HG02973 (cell line): ENCODE measurements around the gene CCDC9B.

Experiments
- ATAC-seq: cut with Tn5 transposase; IDR thresholded peaks from one replicate; pipeline ENCODE4 v1.9.1; 2021; ENCODE audit warnings: moderate library complexity; ENCODE audit not compliant: unreplicated experiment

CCDC9B gene

GRCh38 chr15:40293006-40293405 is 47.7 kb downstream of the CCDC9B start:
- ATAC-seq = no peak

GRCh38 chr15:40292246-40292645 is 48.5 kb downstream of the CCDC9B start:
- ATAC-seq = no peak

- ATAC-seq = no peak
These were observed 49.7 kb downstream of the CCDC9B start for GRCh38 chr15:40290918-40291574.

- ATAC-seq = no peak
These were observed 50.2 kb downstream of the CCDC9B start for GRCh38 chr15:40290545-40290917.

- ATAC-seq = no peak
These were observed 51.5 kb downstream of the CCDC9B start for GRCh38 chr15:40289140-40289775.

- ATAC-seq = no peak
These were observed 52.8 kb downstream of the CCDC9B start for GRCh38 chr15:40287968-40288367.

GRCh38 chr15:40287505-40287904 is 53.2 kb downstream of the CCDC9B start:
- ATAC-seq = no peak

- no peak for ATAC-seq
These were observed 53.9 kb downstream of the CCDC9B start for GRCh38 chr15:40286794-40287193.

- no peak for ATAC-seq
These were observed 54.6 kb downstream of the CCDC9B start for GRCh38 chr15:40286061-40286532.

DNA sequence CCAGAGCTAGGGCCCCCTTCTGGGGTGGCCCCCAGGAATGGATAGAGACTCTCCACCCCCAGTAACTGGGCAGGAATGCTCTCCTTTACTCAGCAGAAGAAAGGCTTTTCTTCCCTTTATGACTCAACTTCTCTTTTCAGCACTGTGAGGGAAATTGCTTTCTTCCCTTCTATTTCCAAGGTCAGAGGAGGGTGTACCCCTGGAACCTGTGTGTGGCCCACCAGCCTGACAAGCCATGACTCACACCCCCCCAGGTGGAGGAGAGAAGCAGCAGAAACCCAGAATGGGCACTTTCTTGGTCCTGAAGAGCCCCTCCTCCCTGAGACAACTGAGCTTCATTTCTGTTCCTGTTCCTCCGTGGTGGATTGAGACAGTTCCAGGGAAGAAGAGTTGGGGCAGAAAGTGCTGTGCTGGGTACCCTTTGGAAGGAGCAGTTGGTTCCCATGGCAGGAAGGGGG is 55.2 kb downstream of the CCDC9B start:
- ATAC-seq = no peak

DNA sequence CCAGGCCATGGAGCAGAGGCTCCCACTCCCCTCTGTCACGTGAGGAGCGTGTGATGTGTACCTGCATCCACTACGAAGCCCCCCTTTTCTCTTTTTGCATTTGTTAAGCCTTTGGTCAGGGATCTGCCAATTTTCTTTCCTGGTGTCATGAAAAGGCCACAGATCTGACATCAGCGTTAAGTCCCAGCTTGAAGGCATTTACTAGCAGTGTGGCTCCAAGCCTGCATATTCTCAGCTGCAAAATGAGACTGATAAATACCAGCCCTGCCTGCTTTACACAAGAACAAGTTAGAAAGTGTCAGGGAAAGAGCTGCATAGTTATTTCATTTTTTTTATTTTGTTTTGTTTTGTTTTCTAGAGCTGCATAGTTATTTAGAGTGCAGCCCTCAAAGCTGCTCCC is 55.6 kb downstream of the CCDC9B start:
- ATAC-seq = no peak

GRCh38 chr15:40283615-40284300 is 57.0 kb downstream of the CCDC9B start:
- no peak for ATAC-seq

- no peak for ATAC-seq
These were observed 57.7 kb downstream of the CCDC9B start, which contains the start of gene ANKRD63 for GRCh38 chr15:40282869-40283614. TSS of gene ANKRD63 (minus strand) at chr15:40283064. CDS start at chr15:40282586, 478 bp downstream.

GRCh38 chr15:40282147-40282868 is 58.4 kb downstream of the CCDC9B start:
- no peak for ATAC-seq

DNA sequence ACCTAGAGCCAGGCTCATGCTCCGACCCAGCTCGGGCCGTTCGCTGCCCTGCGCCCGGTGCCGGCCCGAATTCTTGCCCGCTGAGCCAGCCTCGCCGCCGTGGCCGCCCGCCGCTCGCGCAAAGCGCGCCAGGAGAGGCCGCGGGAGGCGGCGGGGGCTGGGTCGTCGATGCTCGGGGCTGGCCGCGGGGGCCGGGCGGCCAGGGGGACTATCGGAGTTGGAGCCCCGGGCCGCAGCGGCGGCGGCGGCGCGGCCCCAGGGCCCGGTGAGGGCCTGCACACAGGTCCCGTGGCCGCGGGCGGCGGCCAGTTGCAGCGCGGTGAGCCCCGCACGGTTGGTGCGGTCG is 59.0 kb downstream of the CCDC9B start:
- ATAC-seq = no peak
